Measurements from ENCODE around the gene FAM168B. TPM values are rescaled to one million over a fixed set of nuclear protein-coding genes. Genes with fewer than 3 reads are reported as not detected.

The FAM168B gene
- total and polyA plus RNA-seq, 3 donors from 2014 or later, result 76.3 to 165 (median 120) TPM

- no peak for DNase-seq
- no peaks in the 10 kb centered on the region for H3K9me3 ChIP-seq
- H3K36me3 ChIP-seq (ENCODE audit: low read depth, missing control alignments), result no peaks in the 10 kb centered on the region
- H3K4me1 ChIP-seq, result peaks cover 2% of the 10 kb centered on the region
- H3K4me3 ChIP-seq, result no peak overlapping the region
- TF ChIP-seq, protein P1, sequence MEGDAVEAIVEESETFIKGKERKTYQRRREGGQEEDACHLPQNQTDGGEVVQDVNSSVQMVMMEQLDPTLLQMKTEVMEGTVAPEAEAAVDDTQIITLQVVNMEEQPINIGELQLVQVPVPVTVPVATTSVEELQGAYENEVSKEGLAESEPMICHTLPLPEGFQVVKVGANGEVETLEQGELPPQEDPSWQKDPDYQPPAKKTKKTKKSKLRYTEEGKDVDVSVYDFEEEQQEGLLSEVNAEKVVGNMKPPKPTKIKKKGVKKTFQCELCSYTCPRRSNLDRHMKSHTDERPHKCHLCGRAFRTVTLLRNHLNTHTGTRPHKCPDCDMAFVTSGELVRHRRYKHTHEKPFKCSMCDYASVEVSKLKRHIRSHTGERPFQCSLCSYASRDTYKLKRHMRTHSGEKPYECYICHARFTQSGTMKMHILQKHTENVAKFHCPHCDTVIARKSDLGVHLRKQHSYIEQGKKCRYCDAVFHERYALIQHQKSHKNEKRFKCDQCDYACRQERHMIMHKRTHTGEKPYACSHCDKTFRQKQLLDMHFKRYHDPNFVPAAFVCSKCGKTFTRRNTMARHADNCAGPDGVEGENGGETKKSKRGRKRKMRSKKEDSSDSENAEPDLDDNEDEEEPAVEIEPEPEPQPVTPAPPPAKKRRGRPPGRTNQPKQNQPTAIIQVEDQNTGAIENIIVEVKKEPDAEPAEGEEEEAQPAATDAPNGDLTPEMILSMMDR (IDR thresholded peaks at IDR 0.05), result no peak
- TF ChIP-seq POLR2A (IDR thresholded peaks at IDR 0.05), result no peak
- no peaks in the 10 kb centered on the region for H3K27me3 ChIP-seq
- intact Hi-C loops (cut with DNase I; ENCODE audit: low total_unique reads), result no loop called here
- H3K27ac ChIP-seq, result no peak overlapping the region
Observed at GRCh38 chr2:131014141-131014540, 79.1 kb downstream of the FAM168B start.

DNA sequence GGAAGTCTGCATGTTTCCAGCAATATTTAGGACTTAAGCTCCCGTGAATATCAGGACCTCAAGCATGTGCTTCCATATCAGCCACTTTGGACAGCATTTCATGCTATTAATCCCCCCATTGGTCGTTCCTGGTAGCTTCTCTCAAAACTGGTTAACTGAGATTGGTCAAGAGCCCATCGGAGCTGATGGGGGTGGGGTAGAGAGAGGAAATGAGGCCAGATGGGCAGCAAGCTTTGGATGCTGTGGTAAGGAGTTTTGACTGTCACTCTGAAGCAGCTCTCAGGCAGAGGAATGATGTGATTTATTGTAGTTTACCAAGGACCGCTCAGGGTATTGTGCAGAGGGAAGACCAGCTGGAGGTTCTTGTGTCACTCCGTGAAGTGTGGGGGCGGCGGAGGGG is 81.8 kb downstream of the FAM168B start:
- no peak for TF ChIP-seq POLR2A (IDR thresholded peaks at IDR 0.05)
- TF ChIP-seq, protein P1 (IDR thresholded peaks at IDR 0.05), result no peak
- Histone ChIP-seq H3K36me3 (ENCODE audit: low read depth, missing control alignments) (no peaks in the 10 kb centered on the region), H3K27ac (no peak overlapping the region), H3K27me3 (no peaks in the 10 kb centered on the region), H3K4me3 (no peak overlapping the region), H3K9me3 (no peaks in the 10 kb centered on the region), H3K4me1 (no peaks in the 10 kb centered on the region)
- intact Hi-C loops (cut with DNase I; ENCODE audit: low total_unique reads), result no loop called here
- 56 to 58% methylated on average over 7 of the region's 7 CpGs for WGBS, 2 donors
- DNase-seq, result no peak

DNA sequence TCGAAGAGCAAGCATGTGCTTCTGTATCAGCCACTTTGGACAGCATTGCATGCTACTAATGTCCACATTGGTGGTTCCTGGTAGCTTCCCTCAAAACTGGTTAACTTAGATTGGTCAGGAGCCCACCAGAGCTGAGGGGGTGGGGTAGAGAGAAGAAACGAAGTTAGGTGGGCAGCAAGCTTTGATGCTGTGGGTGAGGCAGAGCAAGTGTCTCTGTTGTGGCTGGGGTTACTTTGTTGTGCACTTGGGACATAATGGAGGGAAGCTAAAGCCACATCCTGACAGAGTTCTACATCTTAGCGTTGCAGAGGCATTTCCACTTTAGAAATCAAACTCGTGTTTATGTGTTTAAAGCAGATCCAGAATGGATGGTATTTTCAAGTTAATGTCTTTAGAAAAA is 82.7 kb downstream of the FAM168B start:
- H3K4me3 ChIP-seq, result no peak overlapping the region
- H3K27ac ChIP-seq, result no peak overlapping the region
- intact Hi-C loops (cut with DNase I; ENCODE audit: low total_unique reads), result no loop called here
- DNase-seq, result no peak
- no peaks in the 10 kb centered on the region for H3K9me3 ChIP-seq
- no peaks in the 10 kb centered on the region for H3K4me1 ChIP-seq
- TF ChIP-seq, protein P1 (IDR thresholded peaks at IDR 0.05), result no peak
- TF ChIP-seq POLR2A (IDR thresholded peaks at IDR 0.05), result no peak
- WGBS, 2 donors, result 82 to 84% methylated on average over 4 of the region's 4 CpGs
- H3K36me3 ChIP-seq (ENCODE audit: low read depth, missing control alignments), result no peaks in the 10 kb centered on the region
- H3K27me3 ChIP-seq, result no peaks in the 10 kb centered on the region

GRCh38 chr2:131009713-131010475 is 83.4 kb downstream of the FAM168B start:
- WGBS, 2 donors, result 80 to 88% methylated on average over 6 of the region's 6 CpGs
- no peak overlapping the region for H3K4me3 ChIP-seq
- no peaks in the 10 kb centered on the region for H3K4me1 ChIP-seq
- no peaks in the 10 kb centered on the region for H3K36me3 ChIP-seq (ENCODE audit: low read depth, missing control alignments)
- DNase-seq, result no peak
- intact Hi-C loops (cut with DNase I; ENCODE audit: low total_unique reads), result no loop called here
- H3K9me3 ChIP-seq, result no peaks in the 10 kb centered on the region
- TF ChIP-seq POLR2A (IDR thresholded peaks at IDR 0.05), result no peak
- TF ChIP-seq, protein P1 (IDR thresholded peaks at IDR 0.05), result no peak
- no peaks in the 10 kb centered on the region for H3K27me3 ChIP-seq
- no peak overlapping the region for H3K27ac ChIP-seq

DNA sequence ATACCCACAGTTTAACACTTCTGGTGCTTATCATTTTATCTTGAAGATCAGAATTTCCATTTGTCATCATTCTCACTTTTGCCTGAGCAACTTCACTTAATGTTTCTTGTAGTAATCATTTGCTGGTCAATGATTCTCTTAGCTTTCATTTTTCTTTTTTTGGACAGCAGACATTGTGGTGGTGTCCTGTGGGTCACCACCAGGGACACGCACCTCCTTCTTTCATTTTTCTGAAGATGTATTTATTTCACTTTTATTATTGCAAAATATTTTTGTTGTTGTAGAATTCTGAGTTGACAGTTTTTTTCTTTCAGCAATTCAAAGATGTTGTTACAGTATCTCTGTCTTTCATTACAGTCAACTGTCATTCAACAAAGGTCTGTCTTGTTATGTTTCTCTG is 84.3 kb downstream of the FAM168B start:
- 84 to 100% methylated on average over 1 of the region's 1 CpG for WGBS, 2 donors
- no peak for TF ChIP-seq POLR2A (IDR thresholded peaks at IDR 0.05)
- TF ChIP-seq, protein P1 (IDR thresholded peaks at IDR 0.05), result no peak
- no peak for DNase-seq
- Histone ChIP-seq H3K27me3 (no peaks in the 10 kb centered on the region), H3K4me1 (no peaks in the 10 kb centered on the region), H3K36me3 (ENCODE audit: low read depth, missing control alignments) (no peaks in the 10 kb centered on the region), H3K4me3 (no peak overlapping the region), H3K27ac (no peak overlapping the region), H3K9me3 (no peaks in the 10 kb centered on the region)
- intact Hi-C loops (cut with DNase I; ENCODE audit: low total_unique reads), result no loop called here

Data from testis (tissue), 3 donors.